Measurements from ENCODE around the gene RHCG. TPM values are rescaled to one million over a fixed set of nuclear protein-coding genes. Genes with fewer than 3 reads are reported as not detected.

Gene RHCG
- total and polyA plus RNA-seq, 12 donors = 0.33 to 4.1 (median 1.5) TPM; not detected in 2

DNA sequence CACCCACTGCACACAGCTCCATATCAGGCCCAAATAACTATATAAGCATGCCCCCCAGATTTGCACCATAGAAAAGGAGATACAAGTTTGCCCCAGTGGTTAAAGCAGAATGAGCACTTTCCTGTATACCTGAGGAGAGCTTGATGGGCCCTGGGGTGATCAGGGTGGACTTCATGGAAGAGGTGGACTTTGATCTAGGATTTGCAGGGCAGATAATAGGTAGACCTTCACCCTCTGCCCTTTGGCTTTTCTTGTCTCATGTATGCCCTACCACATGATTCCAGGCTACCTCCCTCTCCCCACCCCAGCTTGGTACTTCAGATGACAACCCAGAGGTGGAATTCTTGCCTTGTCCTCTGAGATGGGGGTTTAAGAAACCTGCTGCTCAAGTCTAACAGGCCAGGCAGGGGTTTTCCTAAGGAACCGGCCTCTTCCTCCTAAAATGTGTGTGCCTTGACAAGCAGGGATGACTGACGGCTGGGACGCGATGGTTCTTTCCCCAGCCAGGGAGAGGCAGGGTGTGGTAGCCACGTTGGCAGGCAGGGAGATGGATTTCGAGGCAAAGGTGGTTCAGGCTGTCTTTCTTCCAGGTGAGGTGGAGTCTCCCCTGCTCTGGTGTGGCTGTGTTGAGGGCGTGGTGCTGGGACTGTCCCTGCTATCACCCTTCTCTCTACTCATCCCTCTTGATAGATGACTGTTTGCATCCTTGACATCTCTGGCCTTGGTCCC is 6.6 kb upstream of the RHCG start:
- H3K4me1 ChIP-seq (replicated peaks in 1 of 2) = no peaks in the 10 kb centered on the region
- DNase-seq = no peak
- H3K9me3 ChIP-seq (replicated peaks in 1 of 3) = no peaks in the 10 kb centered on the region
- H3K27me3 ChIP-seq = peaks cover 5% of the 10 kb centered on the region
- WGBS, 4 donors = 71 to 89% (median 72%) methylated on average over 4 to 7 of the region's 7 CpGs
- H3K4me3 ChIP-seq = no peak overlapping the region
- intact Hi-C loops (cut with DNase I) = no loop called here
- no peak for TF ChIP-seq POLR2A (IDR thresholded peaks at IDR 0.05)
- TF ChIP-seq, protein P1, sequence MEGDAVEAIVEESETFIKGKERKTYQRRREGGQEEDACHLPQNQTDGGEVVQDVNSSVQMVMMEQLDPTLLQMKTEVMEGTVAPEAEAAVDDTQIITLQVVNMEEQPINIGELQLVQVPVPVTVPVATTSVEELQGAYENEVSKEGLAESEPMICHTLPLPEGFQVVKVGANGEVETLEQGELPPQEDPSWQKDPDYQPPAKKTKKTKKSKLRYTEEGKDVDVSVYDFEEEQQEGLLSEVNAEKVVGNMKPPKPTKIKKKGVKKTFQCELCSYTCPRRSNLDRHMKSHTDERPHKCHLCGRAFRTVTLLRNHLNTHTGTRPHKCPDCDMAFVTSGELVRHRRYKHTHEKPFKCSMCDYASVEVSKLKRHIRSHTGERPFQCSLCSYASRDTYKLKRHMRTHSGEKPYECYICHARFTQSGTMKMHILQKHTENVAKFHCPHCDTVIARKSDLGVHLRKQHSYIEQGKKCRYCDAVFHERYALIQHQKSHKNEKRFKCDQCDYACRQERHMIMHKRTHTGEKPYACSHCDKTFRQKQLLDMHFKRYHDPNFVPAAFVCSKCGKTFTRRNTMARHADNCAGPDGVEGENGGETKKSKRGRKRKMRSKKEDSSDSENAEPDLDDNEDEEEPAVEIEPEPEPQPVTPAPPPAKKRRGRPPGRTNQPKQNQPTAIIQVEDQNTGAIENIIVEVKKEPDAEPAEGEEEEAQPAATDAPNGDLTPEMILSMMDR (IDR thresholded peaks at IDR 0.05) = no peak
- H3K27ac ChIP-seq = no peak overlapping the region
- no peaks in the 10 kb centered on the region for H3K36me3 ChIP-seq (replicated peaks in 1 of 2)

DNA sequence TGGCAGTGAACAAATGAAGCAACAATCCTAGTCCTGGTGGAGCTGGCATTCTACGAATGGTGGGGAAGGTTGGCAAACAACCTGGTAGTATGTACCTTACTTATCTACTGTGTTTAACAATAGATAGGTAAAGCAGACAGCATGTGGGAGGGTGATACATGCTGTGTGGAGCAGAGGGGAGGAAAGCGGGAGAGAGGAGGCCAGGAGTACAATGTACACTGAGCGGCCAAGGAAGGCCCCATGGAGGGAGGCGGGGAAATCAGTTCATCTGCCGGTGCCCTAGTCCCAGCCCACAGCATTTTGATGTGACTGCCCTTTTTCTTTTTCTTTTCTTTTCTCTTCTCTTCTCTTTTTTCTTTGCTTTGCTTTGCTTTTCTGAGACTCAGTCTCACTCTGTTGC is 5.3 kb upstream of the RHCG start:
- H3K27ac ChIP-seq = no peak overlapping the region
- H3K4me3 ChIP-seq = no peak overlapping the region
- TF ChIP-seq POLR2A (IDR thresholded peaks at IDR 0.05) = no peak
- TF ChIP-seq, protein P1 (IDR thresholded peaks at IDR 0.05) = no peak
- no peaks in the 10 kb centered on the region for H3K36me3 ChIP-seq (replicated peaks in 1 of 2)
- no peaks in the 10 kb centered on the region for H3K4me1 ChIP-seq (replicated peaks in 1 of 2)
- 94 to 97% (median 96%) methylated on average over 5 of the region's 5 CpGs for WGBS, 4 donors
- peaks cover 11% of the 10 kb centered on the region for H3K27me3 ChIP-seq
- H3K9me3 ChIP-seq (replicated peaks in 1 of 3) = no peaks in the 10 kb centered on the region
- no peak for DNase-seq
- intact Hi-C loops (cut with DNase I) = no loop called here

DNA sequence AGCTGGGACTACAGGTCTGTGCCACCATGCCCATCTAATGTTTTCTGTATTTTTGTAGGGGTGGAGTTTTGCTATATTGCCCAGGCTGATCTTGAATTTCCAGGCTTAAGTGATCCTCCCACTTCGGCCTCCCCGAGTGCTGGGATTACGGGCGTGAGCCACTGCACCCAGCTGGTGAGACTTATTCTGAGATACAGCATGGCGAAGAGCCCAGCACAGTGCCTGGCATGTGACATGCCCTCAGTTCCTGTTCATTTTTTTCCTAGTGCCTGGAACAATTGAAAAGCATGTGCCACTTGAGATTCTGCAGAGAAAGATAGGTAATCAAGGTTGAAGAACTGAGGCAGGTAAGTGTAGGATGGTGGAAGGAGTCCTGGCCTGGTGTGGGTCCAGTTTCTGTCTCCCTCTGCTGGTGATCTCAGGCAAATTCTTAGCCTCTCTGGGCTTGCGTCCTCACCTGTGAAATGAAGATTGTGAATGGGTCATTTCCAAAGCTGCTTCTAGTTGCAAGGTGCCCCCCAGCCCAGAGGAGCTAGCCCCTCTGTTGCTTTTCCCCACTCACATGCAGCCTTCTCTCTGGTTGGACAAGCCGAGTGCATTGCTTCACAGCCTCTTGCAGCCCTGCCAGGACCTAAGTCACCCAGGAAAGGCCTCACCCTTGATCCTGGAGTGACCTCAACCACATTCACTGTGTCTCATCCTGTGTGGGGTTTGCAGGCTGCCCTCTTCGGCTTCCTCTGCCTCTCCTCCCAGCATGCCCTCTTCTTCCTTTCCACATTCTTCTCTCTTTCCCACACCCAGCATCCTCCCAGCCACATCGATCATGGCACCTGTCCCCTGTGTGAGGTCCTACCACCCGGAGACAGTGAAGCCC is 4.3 kb upstream of the RHCG start:
- TF ChIP-seq, protein P1 (IDR thresholded peaks at IDR 0.05) = no peak
- TF ChIP-seq POLR2A (IDR thresholded peaks at IDR 0.05) = no peak
- H3K36me3 ChIP-seq (replicated peaks in 1 of 2) = no peaks in the 10 kb centered on the region
- H3K9me3 ChIP-seq (replicated peaks in 1 of 3) = no peaks in the 10 kb centered on the region
- intact Hi-C loops (cut with DNase I) = no loop called here
- no peak overlapping the region for H3K27ac ChIP-seq
- H3K27me3 ChIP-seq = peaks cover 21% of the 10 kb centered on the region
- H3K4me3 ChIP-seq = no peak overlapping the region
- 86 to 90% (median 86%) methylated on average over 10 of the region's 10 CpGs for WGBS, 4 donors
- DNase-seq = no peak
- no peaks in the 10 kb centered on the region for H3K4me1 ChIP-seq (replicated peaks in 1 of 2)

DNA sequence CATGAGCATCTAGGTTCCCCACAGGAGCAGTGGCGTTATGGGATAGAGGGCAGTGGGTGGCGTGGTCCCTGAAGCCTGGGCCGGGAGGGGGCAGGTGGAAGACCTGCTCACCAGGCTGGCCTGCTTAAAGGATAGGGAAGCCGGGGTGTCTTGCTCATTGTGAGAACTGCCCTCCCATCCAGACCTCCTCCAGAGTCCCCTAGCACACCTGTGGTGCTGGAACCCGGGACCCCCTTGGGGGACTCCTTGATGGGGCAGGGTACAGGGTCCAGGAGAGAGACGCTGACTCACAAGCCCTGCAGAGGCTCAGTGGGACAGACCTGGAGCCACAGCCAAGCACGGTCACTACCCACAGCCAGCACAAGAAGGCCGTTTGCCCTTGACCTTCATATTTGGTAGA is 2.8 kb upstream of the RHCG start:
- no peaks in the 10 kb centered on the region for H3K9me3 ChIP-seq (replicated peaks in 1 of 3)
- 70 to 83% (median 78%) methylated on average over 6 to 8 of the region's 8 CpGs for WGBS, 4 donors
- no peak overlapping the region for H3K4me3 ChIP-seq
- peaks cover 34% of the 10 kb centered on the region for H3K27me3 ChIP-seq
- H3K4me1 ChIP-seq (replicated peaks in 1 of 2) = no peaks in the 10 kb centered on the region
- H3K36me3 ChIP-seq (replicated peaks in 1 of 2) = no peaks in the 10 kb centered on the region
- H3K27ac ChIP-seq = no peak overlapping the region
- no peak for DNase-seq
- no peak for TF ChIP-seq POLR2A (IDR thresholded peaks at IDR 0.05)
- TF ChIP-seq, protein P1 (IDR thresholded peaks at IDR 0.05) = no peak
- intact Hi-C loops (cut with DNase I) = no loop called here

Data from adrenal gland (tissue), 12 donors.